NCI-H524 (cell line): ENCODE measurements around the gene CD53.

Experiments
- DNase-seq, 2 experiments: peaks; one replicate each; lab custom pipeline; 2025; lab: John Stamatoyannopoulos, UW

Gene CD53

DNA sequence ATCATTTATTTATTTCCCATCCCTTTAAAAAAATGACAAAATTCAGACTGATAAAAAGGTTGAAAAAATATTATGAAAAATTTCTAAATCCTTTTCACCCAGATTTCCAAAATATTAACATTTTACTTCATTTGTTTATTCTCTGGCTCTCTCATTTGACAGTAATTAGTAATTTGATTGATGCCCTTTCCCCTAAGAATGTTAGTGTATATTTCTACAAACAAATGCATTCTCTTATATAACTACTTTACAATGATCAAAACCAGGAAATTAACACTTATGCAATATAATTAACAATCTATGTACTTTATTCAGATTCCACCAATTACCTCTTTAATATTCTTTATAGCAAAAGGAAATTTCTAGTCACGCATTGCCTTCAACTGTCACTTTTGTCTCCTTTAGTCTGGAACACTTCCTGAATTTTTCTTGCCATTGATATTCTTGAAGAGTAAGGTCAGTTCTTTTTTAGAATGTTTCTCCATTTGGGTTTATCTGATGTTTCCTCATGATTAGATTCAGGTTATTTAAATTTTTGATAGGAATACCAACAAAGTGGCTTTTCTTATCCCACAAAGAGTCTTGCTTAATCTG is 3.9 kb downstream of the CD53 start:
- DNase-seq, result no peak

DNA sequence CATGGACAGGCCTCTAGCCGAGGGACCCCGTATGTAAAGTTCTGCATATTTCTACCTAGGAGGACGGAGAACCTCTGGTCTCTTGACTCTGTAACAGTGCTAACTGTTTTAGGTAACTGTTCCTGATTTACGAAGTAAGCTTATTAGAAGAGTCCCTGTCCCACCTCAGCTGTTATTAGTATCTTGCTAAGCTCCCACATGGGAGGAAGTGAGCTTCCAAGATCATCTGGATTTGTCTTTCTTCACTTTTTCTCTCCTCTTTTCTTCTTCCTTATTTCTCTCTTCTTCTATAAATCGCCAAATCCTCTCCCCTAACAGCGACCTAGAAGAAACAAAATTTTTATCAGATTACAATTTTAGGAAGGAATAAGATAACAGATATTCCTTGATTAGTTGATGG is 4.4 kb downstream of the CD53 start:
- no peak for DNase-seq

DNA sequence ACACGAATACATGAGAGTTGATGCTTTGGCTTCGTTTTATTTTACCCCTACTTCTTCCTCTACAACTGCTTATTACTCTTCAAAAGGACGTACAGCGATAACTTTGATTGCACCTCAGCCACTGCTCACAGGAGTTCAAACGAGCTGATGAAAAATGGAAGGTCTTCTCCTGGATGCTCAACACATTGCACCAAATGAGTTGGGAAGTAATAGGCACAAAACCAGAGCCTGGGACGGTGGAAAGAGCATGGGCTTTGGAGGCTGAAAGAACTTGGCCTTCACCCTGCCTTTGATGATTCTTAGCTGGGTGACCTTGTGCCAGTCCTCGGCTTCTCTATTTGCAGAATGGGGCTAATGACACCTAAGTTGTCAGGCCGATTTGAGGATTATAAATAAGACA is 4.8 kb downstream of the CD53 start:
- no peak for DNase-seq

DNA sequence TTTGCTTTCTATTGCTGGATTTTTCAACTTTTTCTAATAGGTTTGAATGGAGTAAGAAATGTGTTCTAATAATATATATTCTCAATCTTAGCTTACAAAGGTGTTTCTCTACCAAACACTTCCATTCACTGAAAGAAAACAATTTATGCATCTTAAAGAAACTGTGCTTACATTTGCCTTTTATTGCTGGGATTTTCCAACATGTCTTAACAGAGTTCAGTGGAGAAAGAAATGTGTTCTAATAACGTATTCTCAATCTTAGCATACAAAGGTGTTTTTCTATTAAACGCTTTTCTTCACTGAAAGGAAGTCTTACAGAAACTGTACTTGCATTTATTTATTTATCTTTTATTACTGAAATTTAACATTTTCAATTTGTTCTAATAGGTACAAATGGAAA is 5.6 kb downstream of the CD53 start:
- DNase-seq, result no peak

DNA sequence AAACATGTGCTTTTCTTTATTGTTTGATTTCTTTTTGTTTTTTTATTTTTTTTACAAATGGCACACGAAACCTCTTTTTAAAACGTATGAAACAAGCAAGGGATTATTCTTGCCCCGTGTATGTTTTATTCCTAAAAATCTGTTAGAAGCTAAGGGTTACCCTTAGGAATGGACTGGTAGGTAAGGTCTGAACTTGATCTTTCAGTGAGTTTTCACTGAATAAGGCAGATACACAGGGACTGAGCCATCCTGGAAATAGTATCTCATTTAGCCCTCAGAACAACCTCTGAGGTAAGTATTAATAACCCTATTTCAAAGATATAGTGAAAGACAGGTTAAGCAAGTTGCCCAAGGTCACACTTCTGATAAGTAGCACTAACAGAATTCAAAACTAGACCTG is 6.0 kb downstream of the CD53 start:
- DNase-seq, result no peak

DNA sequence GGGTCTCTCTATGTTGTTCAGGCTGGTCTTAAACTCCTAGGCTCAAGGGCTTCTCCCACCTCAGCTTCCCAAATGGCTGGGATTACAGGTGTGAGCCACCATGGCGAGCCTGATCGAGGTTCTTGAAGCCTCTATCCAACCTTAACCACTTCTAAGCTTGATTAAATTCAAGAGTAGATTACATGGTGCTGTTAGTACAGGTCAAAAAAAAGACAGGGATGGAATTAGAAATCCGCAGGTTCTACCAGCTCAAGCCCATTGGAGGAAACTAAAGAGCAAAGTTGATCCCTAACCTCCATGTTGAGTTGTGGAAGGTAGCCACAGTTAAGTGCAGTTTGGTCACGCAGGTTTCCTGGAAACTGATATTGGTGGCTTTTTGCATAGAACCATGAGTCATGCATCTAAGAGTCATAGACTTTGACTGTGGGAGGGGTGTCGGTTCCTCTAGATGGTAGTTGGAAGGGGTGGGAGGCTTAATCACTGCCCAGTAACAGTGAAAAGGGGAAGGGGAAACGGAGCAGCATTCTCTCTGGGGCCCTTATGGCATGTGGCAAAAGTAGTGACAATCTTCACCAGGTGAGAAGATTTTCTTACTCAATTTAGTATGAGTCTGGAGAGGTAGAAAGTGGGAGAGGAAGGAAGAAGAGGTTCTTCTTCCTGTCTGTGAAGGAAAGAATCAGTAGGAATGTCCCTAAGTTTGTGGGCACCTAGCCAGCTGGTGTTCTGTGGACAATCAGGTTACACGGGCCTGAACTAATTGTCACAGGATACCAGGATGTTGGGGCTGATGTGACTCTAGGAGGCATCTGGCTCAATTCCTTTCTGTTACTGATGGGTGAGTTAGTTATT is 7.0 kb downstream of the CD53 start:
- no peak for DNase-seq

DNA sequence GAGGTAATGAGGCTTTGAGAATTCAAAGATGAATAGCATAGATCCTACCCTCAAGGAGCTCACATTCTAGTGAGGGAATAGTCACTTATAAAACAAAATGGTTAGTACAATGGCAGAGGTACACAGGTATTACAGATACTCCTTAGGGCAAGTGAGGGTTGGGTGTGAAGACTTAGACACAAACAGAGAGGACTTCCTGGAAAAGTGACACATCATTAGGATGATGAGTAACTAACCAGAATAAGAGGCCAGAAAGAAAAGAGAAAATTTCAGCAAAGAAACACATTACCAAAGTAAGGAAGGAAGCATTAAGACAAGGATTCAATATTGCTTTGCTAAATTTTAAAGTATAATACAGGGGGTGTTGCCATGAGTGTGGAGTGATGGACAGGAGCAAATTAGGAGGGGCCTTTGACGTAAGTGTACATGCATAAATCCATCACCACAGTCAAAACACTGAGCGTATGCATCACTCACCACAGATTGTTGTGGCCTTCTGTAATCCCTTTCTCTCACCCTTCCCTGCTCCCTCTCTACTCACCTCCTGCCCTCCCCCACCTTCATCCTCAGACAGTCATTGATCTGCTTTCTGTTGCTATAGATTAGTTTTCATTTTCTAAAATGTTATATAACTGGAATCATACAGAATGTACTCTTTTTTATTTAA is 7.9 kb downstream of the CD53 start:
- DNase-seq, result no peak

DNA sequence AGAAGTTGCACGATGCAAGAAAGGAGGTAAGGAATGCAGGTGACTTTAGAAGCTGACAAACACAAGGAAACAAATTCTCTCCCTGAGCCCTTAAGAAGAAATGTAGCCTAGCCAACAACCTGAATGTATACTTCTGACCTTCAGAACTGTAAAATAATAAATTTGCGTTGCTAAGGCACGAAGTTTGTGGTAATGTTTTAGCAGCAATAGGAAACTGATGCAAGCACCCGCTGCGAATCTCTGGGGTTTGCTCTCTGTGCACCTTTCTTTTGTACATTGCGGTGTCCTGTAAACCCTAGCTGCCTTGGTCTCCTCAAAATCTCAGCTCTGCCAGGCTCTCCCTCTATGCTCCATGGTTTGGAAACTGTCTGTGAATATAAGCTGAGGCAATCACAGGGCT is 15.1 kb downstream of the CD53 start:
- no peak for DNase-seq

DNA sequence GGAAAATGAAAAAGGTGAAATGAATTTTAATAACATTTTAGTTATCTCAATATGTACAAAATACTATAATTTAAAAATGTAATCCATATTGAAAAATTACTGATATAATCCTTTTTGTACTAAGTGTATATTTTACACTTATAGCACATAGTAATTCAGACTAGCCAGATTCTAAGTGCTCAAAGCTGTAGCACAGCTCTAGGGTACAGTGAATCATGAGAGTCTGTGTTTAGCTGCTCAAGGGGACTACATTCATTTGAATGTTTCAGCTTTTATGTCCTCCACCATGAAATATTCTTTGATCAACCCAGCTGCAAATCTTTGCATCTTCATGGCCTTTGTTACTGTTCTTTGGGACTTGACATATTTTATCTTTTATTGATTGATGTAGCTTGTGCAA is 15.7 kb downstream of the CD53 start:
- DNase-seq, result no peak

DNA sequence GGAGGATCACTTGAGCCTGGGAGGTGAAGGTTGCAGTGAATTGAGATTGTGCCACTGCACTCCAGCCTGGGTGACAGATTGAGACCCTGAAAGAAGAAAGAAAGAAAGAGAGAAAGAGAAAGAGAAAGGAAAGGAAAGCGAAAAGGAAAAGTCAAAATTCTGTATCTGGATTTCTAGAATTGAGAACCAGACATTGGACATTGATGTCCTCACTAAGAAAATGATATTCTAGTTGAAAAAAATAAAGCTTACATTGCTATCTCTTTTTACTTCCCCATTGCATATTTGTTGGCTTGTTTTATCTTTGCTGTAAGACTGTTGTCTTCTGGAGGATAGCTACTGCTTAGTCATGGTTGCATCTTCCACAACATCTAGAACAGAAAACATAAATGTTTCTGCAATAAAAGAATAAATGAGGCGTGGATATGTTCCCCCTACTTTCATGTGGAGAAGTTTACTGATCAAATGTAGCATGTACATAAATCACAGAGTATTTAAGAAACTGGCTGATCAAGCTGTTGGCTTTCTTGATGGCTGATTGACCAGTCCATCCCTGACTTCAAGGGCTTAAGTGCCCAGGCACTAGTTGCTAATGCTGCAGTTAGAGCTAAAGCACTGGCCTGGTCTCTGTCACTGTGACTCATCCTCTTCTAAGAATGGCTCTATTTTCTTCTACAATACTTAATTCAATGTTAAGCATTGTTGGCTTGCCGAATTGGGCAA is 17.7 kb downstream of the CD53 start:
- no peak for DNase-seq

DNA sequence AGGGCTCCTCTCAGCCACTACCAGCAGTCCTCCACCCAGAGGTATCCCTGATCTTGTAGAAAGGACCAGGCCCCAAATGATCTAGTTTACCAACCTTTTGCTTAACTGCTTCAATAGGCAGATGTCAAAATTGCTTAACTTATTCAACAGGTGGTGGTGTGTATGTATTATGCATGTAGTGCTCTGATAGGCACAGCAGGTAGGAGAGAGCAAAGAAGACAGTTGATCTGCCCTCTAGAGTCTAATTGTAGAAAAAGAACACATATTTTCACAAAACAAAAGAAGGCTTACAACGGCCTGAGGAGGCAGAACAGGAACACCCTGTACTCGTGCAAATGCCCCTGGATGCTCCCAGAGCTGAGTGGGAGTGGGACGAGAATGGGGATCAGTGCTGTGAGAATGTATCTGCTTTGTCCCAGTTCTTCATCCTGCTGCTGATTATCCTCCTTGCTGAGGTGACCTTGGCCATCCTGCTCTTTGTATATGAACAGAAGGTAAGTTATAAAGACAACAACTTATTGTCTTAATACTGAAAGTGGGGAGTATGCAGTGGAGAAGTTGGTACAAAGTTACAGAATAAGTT is 21.1 kb downstream of the CD53 start:
- peak in 1 of 2 experiments; percentile 17 for DNase-seq

DNA sequence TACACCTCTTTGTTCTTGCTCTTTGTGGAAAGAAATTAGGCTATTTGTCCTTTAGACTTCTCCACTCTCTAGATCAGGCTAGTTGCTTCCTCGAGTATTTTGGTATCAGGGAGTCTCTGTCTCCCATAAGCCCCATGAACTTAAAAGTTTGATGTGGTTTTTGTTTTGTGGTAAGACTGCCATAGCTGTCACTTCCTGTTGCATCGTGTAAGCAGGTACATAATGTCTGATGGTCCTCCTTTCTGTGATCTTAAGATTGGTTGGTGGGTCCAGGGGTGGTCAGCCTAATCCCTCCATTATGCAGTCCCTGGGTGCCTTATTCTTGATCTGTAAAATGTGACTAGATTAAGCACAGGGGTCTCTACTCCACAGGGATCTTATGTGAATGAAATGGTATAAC is 23.1 kb downstream of the CD53 start:
- DNase-seq, result no peak

DNA sequence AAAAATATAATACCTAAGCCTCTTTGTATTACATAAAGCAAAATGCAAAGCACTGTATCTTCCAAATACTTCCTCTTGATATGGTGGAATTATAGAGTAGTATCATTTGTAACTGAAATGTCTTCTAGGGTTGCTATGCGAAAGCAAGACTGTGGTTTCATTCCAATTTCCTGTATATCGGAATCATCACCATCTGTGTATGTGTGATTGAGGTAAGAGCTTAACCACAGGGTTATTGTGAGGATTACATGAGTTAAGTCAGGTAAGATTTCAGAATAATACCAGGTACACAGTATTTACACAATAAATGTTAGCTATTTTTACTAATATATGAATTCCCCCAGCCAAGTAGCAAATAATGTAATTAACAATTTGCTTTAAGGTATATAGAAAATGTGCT is 24.7 kb downstream of the CD53 start:
- DNase-seq, result no peak

DNA sequence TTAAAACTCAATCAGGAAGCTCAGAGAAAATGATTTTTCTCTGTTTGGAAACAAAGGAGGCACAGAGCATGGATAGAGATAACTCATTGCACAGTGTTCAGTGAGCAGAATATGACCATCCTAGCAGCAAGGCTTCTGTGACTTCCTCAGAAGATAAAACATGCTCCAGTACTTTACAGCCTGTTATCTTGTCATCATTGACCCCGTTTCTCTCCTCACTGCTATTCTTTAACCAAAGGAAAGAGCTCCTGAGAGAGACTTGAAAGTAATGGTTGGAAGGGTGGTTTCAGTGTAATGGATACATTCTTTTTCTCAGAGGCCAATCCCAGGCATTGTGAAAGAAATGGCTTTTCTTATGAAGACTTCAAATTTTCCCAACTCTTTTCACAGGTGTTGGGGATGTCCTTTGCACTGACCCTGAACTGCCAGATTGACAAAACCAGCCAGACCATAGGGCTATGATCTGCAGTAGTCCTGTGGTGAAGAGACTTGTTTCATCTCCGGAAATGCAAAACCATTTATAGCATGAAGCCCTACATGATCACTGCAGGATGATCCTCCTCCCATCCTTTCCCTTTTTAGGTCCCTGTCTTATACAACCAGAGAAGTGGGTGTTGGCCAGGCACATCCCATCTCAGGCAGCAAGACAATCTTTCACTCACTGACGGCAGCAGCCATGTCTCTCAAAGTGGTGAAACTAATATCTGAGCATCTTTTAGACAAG is 25.9 kb downstream of the CD53 start:
- no peak for DNase-seq

DNA sequence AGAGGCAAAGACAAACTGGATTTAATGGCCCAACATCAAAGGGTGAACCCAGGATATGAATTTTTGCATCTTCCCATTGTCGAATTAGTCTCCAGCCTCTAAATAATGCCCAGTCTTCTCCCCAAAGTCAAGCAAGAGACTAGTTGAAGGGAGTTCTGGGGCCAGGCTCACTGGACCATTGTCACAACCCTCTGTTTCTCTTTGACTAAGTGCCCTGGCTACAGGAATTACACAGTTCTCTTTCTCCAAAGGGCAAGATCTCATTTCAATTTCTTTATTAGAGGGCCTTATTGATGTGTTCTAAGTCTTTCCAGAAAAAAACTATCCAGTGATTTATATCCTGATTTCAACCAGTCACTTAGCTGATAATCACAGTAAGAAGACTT is 26.5 kb downstream of the CD53 start:
- DNase-seq, result no peak

DNA sequence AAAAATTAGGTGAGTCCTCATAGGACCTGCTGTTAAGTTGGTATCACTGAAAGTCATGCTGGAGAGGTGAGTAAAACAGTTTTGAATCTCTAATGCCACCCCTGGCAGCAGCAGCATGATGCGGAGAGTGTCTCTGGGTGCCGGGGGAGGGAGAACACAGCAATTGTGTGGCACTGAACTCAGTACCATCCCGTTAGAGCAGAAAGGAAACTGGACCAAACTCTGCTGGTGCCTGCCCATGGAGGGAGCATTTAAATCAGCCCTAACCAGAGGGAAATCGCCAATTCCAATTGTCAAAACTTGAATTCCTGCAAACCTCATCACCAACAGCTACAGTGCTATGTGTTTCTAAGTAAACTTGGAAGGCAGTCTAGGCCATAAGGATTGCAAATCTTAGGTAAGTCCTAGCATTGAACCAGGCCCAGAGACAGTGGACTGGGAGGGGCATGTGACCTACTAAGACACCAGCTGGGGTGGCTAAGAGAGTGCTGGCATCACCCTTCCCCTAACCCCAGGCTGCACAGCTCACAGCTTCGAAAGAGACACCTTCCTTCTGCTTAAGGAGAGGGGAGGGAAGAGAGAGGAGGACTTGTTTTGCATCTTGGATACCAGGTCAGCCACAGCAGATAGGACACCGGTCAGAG is 30.0 kb downstream of the CD53 start:
- no peak for DNase-seq

DNA sequence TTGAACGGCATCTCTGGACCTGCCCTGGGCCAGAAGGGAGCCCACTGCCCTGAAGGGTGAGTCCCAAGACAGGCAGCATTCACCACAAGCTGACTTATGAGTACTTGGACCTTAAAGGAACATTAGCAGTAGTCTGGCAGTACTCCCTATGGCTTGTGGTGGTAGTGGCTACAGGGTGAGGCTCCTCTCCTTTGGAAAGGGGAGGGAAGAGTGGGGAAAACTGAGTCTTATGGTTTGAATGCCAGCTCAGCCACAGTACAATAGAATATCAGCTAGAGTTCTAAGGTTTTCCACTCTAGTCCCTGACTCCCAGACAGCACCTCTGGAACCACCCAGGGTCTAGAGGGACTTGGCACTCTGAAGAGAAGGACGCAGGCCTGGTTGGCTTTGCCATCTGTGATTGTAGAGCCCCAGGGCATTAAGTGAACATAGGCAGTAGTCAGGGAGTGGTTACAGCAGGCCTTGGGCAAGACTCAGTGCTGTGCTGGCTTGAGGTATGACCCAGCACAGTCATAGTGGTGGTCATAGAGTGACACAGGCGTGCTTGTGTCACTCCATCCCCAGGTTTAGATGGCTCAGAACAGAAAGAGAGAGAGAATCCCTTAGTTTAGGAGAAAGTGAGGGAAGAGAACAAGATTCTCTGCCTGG is 31.0 kb downstream of the CD53 start:
- no peak for DNase-seq

DNA sequence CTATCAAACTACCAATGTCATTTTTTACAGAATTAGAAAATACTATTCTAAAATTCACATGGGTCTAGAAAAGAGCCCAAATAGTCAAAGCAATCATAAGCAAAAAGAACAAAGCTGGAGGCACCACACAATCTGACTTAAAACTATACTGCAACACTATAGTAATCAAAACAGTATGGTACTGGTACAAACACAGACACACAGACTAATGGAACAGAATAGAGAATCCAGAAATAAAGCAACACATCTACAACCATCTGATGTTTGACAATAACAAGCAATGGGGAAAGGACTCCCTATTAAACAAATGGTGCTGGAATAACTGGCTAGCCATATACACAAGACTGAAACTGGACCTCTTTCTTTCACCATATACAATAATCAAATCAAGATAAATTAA is 39.8 kb downstream of the CD53 start:
- DNase-seq, result no peak

DNA sequence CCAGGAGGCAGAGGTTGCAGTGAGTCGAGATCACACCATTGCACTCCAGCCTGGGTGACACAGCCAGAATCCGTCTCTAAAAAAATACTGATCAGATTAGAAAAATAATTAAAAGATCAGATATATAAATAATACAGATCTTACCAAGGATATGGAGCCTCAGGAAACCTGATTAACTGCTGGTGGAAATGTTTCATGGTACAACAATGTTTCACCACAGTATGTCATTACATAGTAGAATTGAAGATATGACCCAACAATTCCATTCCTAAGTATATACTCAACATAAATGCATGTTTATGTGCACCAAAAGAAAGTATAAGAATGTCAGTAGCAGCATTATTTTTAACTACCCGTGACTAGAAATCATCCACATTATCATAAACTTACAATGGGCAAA is 41.7 kb downstream of the CD53 start:
- no peak for DNase-seq

DNA sequence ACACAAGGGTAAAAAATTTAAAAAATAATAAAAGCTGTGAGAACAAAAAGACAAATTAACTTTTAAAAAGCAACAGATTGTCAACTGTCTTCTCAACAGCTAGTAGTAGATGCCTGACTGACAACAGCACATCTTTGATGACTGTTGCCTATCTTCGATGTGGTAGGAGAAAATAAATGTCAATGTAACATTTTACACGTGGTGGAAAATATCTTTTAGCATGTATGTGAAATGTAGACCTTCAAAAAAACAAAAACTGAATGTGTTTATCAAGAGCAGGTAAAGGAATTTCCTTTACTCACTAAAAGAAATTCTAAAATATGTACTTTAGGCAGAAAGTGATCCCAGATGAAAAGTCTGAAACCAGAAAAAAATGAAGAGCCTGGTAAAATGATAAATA is 42.9 kb downstream of the CD53 start:
- DNase-seq, result no peak

DNA sequence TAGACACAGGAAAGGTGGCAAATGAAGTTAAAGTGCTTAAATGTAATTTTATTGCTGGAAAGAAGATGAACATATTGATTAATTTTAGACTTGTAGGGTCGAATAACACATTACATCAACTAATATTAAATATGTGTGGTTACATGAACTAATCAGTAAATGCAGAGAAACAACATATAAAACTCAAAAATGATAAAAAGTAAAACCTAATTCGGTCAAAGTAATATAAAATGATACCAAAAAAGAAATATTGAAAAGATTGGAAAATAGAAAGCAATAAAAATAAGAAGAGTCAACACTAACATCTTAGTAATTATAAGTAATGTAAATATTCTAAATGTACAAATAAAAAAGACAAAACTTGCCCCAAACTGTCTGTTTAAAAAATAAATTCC is 43.3 kb downstream of the CD53 start:
- no peak for DNase-seq
